Stimulated activated CD4-positive, alpha-beta T cell treated with anti-CD3 and anti-CD28 coated beads, Interleukin-4, amount 100 ng/mL, for 1 hour (primary cell): ENCODE data around the gene PLPP1.
A peak's percentile ranks its signal among the peaks of the same experiment; 100 is the strongest.

Experiments used
- DNase-seq: peaks from one replicate; pipeline ENCODE4 v3.0.0-alpha.2; 2020

PLPP1 gene

DNA sequence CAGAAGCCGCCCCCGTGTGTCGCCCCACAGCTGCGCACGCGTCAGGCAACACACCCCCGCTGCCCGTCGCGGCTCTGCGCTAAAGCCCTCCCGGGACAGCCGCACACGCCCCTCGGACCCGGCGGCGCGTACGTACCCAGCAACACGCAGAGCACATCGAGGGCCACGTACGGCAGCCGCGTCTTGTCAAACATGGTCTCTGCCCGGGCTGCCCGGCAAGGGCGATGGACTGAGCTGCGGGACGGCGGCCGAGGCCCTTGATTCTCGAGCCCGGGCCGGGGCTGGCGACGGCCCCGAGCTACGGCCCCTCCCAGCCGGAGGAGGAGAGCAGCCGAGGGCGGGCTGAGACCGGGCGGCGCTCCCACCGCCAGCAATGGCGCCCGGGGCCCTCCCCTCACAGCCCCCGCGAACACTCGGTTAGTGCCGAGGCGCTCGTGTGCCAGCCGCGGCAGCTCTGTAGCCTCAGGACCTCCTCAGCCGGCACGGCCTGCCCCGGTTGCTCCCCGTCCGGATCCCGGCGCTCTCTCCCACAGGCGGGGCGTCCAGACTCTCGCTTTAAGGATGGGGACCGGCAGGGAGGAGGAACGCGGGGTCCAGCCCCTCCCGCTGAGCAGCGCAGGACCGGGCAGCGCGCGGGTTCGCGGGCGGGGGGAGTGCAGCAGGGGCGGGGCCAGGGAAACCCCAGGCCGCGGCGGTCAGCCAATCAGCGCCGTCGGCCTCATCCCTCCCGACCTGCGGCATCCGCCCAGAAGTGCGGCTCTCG lies at the start of gene PLPP1:
TSS of gene PLPP1 (minus strand) at position 529 of the 763 bp plus-strand sequence. CDS start at position 194, 335 bp downstream.
- DNase-seq = peak; percentile 84

DNA sequence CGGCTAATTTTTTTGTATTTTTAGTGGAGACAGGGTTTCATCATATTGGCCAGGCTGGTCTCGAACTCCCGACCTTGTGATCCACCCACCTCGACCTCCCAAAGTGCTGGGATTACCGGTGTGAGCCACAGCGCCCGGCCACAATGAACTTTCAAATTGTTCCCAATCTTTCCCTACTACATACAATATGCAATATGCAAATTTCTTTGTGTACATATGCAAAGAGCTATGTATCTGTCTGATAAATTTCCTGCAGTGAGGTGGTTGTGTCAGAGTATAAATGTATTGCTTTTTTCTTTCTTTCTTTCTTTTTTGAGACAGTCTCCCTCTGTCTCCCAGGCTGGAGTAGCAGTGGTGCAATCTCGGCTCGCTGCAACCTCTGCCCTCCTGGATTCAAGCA lies 48.8 kb upstream of the PLPP1 start:
- no peak for DNase-seq

DNA sequence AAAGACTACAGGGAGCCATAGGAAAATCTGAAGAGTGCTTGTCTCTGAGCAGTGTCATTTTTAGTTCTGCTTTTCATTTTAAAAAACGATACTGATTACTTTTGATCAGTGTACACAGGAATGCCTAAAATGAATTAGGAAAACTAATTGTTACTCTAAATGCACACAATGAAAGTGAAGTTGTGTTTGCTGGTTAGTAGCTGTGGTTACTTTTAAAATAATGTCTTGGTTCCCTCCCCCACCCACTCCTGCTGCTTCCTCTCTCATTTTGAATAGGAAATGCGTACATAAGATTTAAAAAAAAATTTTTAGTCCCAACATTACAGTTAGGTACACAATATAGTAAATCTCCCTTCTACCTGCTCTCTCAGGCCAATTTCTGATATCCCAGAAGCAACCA lies 47.5 kb upstream of the PLPP1 start:
- no peak for DNase-seq

DNA sequence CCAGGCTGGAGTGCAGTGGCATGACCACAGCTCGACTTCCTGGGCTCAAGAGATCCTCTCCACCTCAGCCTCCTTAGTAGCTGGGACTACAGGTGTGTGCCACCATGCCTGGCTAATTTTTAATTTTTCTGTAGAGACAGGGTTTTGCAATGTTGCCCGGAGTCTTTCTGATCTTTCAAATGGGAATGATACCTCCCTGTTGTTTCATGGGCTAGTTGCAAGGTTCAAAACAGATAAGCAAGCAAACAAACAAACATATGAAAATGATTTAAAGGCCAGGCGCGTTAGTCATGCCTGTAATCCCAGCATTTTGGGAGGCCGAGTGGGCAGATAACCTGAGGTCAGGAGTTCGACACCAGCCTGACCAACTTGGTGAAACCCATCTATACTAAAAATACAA lies 45.3 kb upstream of the PLPP1 start:
- no peak for DNase-seq

DNA sequence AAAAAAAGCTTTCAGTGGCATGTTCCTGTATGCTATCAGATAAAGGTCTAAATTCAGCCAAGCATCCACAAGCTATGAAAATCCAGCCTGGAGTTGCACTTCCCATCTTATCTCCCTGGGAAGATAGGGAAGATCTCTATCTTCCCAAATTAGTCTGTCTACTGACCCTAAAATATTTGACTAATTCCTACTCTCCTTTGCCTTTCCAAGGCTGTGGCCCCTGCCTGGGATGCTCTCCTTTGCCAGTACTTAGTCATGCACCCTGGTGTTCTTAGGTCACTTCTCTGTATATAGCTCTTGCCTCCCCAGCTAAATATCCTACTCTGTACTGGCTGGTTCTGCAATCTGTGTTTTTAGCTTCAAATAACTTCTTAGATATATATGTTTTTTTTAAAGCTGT lies 44.0 kb upstream of the PLPP1 start:
- DNase-seq = no peak

DNA sequence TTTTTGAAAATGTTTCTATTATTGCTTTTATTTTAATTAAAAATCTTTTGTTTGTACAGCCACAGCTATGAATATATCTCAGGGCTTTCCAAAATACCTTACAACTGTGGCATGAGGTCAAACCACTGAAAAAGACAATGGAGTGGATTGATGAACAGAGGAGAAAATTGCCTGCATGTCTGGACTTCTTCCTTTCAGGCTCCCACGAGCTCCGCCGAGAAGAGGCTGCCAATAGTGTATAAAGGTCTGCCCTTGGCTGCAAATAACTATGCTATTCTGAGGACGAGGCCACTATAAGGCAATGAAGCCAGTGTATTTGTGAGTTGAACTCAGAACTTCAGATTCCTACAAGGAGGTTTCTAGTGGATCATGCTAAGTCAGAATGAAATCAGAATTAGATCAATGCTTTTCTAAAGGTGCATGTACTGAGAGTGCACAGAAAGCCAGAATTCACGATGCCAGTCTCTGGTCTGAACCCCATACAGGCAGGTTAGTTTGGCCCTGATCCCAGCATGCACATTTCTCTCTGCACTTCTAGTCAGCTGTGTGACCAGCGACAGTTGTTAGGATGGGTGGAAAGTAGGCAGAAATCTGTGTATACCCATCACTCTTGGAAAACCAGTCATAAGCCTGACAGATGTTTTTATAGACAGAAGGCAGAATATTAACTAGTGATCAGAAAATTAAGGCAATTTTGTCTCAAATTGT lies 42.7 kb upstream of the PLPP1 start:
- DNase-seq = no peak

DNA sequence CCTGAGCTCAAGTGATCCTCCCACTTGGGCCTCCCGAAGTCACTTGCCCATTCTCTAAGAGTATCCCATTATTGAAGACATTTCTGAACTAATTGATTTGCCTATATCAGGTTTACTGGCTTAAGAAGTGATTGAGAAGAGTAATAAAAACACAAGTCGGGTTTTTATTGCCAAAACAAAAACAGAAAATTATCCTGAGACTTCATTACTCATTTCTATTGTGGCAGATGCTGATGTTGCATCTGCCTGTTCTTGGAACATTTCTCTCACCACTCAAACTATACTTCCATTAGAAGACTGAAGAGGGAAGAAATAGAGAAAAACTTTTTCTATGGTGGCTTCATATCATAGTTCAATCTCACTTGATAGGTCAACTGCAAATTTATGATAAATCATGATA lies 41.9 kb upstream of the PLPP1 start:
- no peak for DNase-seq

DNA sequence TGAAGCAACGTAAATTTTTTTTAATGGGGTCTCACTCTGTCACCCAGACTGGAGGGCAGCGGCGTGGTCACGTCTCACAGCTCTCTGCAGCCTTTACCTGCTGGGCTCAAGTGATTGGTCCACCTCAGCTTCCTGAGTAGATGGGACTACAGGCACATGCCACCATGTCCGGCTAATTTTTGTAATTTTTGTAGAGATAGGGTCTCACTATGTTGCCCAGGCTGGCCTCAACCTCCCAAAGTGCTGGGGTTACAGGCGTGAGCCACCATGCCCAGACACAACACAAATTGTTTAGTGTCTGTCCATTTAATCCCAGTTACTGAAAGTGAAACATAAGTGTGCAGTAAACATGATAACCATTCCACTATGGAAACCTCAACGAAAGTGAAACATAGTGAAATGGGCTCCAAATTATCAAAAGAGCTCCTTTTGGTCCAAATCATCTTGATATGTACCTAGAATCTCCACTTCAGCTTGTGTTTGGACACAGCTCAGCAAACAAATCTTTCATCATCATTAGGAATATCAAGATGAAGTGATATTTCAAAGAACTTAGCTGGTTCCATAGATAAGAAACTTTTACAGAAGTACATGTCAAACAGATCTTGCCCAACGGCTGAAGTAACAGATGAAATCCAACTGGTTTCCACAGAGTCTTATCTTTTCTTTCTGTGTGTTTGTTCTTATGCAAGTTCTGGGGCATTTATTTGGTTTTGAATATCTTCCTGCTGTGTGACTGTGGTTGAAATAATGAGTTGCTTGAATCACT lies 41.2 kb upstream of the PLPP1 start:
- DNase-seq = no peak

DNA sequence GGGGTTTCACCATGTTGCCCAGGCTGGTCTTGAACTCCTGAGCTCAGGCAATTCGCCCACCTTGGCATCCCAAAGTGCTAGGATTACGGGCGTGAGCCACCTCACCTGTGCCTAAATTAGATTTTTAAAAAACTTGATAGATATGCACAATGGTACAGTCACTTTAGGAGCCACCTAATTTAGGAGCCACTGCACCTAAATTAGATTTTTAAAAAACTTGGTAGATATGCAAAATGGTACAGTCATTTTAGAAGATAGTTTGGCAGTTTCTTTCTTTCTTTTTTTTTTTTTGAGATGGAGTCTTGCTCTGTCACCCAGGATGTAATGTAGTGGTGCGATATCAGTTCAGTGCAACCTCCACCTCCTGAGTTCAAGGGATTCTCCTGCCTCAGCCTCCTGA lies 37.8 kb upstream of the PLPP1 start:
- no peak for DNase-seq

DNA sequence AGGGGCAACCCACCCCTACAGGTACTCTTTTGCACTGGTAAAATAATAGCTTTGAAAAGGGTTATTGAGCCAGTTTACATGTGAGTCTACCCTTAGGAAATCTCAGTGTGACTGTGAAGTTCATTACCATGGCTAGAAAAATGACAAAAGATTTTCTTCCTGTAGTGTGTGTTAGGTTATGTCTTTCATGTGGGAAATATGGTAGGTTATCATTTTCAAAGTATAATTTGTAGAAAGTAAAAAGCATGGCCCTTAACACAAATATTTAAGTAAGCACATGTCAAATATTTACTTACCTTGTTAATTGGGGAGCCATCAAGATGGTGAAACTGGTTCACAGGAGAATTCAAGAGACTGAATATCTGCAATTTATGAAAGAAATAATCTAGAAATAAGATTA lies 37.3 kb upstream of the PLPP1 start:
- no peak for DNase-seq

DNA sequence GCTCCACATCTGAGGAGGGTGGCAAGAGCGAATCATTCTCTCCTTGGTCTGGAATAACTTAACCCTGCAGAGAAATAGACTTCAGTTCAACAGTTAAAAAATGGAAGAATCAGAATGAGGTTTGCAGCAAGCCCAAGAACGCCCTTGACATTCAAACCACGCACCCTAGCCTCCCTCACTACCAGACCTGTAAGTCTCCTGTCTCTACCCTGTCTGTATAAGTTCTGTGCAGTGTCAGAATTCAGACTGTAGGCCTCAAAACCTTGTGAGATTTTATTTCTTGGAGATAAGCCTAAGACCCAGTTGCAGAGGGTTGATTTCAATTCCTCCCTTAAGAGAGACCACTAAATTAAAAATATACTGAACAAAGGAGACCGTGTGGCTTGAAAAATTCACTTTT lies 35.8 kb upstream of the PLPP1 start:
- no peak for DNase-seq

DNA sequence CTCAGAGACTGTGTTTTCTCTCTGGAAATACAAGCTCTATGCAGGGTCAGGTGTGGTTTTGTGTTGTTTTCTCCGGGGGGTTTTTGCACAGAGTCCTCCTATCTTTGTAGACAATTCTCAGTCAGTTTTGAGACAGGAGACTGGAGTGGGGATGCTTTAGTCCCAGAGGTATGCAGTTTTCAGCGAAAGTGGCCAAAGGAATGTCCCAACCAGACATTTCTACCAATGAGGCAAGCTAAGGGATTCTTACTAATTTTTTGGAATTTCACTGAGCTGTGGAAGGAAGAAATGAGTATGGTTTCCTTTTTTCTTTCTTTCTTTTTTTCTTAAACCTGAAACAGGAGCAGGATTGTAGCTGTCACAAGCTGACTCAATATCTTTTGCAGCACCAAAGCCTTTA lies 35.3 kb upstream of the PLPP1 start:
- no peak for DNase-seq

DNA sequence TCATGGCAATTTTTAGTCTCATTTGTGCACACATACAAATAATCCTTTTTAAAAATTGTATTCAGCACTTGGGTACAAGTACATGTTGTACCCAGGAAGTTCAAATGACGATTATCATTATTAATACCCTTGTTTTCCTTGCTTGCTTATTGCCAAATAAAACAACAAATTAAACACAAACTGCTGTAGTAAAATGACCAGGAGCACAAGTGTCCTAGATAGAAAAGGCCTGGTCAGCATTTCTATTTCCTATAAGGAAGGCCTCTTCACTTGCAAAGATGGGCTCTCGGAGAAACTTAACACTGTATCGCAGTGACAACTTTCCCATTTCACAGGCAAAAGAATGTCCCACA lies 34.7 kb upstream of the PLPP1 start:
- DNase-seq = no peak

DNA sequence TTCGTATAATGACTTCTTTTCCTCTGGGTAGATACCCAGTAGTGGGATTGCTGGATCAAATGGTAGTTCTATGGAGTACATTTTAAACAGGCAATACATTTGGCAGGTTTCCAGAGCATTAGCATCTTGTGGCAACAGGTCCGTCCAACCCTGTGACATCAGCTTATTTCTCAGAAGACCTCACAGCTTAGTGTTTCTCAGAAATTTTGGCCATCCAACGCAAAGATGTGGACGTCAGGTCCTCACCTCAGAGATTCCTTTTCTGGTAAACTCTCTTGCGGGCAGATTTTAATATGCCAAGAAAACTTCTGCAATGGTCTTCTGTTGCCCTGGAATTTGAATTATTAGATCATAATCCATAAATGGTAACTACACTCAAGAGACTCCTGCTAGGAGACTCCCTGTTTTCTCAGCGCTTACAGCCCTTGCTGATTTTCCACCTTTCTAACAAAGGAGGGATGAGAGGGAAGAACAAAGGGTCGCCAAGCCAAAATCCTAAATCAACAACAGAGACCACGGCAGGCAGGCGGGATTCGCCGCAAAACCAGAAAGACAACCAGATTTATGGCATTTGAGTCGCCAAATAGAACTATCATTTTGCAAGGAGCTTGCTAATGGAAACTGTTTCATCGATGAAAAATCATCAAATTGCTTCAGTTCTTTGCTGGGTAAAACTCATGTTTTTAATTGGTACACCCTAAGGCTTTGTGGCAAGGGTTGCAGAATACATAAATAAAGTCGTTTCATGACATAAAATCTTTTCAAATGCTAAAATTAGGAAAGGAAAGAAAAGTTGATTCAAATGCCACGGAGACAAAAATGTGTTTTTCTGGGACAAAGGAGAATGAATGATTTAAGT lies 34.1 kb upstream of the PLPP1 start:
- DNase-seq = no peak

DNA sequence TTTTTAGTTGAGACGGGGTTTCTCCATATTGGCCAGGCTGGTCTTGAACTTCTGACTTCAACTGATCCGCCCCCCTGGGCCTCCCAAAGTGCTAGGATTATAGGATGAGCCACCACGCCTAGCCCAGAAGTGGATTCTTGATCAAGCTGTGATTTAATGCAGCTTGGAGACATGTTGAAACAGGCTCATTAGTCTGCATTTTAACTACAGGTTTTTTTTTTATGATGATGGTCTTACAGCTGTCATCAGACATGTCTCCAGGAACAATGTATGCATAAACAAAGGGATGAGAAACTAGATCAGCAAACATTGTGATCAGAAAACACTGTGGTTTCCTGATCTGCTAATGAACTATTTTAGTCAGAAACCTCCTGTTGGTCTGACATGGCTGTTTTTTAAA lies 30.0 kb upstream of the PLPP1 start:
- no peak for DNase-seq

DNA sequence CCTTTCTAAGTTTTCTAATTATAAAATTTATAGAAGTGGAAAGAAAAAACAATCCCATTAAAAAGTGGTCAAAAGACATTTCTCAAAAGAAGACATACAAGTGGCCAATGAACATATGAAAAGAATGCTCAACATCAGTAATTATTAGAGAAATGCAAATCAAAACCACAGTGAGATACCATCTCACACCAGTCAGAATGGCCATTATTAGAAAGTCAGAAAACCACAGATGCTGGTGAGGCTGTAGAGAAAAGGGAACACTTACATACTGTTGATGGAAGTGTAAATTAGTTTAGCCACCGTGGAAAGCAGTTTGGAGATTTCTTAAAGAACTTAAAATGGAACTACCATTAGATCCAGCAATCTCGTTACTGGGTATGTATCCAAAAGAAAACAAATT lies 23.7 kb upstream of the PLPP1 start:
- DNase-seq = no peak

DNA sequence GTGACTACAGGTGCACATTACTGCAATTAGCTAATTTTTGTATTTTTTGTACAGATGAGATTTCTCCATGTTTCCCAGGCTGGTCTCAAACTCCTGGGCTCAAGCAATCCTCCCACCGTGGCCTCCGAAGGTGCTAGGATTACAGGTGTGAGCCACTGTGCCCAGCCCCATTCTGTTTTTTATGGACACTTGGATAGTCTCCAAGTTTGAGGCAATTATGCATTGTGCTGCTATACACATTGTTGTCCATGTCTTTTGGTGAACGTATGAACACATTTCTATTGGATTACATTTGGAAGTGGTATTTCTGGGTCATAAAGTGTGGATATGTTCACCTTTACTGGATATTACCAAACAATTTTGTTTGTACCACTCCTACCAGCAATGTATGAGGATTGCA lies 22.4 kb upstream of the PLPP1 start:
- no peak for DNase-seq

DNA sequence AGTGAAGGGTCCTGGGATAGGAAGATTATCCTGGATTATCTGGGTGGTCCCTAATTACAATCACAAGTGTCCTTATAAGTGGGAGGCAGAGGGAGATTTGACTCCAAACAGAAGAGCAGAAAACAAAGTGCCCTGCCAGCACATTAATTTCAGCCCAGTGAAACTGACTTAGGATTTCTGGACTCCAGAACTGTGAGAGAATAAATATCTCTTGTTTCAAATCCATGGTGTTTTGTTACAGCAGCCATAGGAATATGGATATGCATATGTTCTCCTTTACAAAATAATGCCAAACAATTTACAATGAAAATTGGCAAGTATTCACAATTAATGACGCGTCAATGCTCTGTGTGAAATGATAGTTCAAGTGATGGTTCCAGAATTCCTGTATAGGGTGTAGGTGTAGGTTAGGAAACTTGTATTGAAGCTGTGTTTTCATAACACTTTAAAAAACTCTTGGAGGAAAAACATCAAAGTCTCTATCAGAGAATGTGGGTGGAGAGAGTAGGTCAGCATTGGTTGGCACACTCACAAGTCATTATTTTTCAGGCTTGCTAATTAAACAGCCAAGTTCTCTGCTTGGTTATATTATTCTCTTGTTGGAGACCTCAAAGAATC lies 19.9 kb upstream of the PLPP1 start:
- DNase-seq = no peak

DNA sequence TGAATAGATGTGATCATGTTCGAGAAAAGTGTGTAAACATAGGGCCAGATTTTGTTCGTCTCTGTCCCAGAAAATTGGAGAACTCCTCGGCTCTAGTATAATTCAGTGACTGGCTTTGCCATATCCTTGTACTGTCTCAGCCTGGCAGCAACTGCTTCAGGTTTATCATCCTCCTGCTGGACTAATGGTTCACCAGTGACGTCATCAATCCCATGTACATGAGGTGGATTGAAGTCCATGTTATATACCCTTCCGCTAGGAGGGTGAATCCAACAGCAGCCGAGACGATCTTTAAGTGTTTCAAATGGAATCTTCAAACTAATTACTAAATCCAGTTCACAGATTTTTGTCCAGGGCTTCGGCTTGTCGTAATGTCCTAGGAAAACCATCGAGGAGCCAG lies 17.1 kb upstream of the PLPP1 start:
- no peak for DNase-seq

DNA sequence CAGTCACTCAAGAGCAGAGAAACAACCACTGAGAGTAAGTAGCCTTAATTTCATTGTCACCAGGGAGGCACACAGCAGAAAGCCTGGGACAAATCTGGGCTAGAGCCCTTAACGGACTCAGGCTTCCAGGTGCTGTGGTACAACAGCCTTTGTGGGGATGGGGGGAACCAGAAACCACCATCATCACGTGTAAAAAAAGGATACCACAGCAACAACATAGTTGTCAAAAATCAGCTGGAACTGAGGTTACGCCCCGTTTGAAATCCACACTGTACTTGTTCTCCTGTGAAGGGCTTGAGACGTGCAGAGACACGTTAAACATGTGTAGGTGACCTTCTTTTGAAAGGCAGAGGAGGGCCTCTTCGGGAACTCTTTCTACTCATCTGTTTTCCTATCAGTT lies 16.6 kb upstream of the PLPP1 start:
- DNase-seq = no peak

DNA sequence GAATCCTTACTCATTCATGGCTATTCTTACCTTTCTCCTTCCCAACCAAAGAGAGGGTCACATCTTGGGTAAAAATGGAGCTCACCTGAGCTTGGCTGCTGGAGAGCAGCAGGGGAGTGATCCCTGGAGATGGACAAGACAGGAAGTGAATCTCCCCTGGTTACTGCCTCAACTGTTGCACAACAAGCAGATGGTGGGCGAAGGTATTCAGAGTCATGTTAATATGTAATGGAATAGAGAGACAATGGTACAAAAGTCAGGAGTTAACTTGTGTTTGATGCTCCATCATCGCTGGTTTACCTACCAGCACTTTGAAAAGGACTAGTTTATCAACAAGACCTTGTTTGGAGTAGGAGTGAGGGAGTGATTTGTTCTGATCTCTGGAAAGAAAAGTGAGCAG lies 13.0 kb upstream of the PLPP1 start:
- DNase-seq = no peak

DNA sequence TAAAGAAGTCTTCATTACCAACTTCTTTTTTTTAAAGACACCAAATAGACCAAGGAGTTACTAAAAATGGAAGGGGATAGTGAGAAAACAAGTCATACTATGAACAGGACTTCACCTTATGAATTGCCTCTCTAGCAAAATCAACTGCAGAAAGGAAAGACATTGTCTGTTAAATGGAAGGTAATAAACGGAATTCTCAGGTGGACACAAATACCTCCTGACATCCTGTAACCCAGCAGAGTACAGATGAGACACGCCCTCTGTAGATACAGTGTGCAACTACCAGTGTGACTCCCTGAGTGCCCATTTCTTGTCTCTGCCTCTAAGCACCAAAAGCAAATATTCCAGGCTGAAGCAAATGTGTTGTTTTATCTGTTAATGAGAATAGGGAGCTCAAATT lies 12.2 kb upstream of the PLPP1 start:
- no peak for DNase-seq

DNA sequence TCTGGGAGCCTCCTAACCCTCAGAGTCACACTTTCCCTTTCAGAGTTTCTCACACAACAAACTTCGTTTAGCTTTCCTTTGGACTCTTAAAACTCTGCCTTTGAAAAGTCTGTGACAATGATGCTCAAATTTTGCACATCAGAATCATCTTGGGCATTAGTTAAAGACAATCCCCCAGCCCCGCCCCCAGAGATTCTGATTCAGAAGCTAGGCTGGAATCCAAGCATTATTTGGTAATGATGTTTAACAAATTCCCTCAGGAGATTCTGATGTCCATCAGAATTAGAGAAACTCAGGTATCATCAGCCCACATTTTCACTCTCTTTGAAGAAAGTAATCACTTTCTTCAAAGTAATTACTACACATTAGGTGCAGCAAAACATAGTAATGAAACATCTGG lies 9.6 kb upstream of the PLPP1 start:
- DNase-seq = no peak
